CD4-positive, alpha-beta T cell treated with Interleukin-21 for 1 hour (primary cell): ENCODE results near the gene MYL11.

Source experiments
- DNase-seq: peaks from one replicate; pipeline ENCODE4 v3.0.0-alpha.2; 2020

MYL11 gene

DNA sequence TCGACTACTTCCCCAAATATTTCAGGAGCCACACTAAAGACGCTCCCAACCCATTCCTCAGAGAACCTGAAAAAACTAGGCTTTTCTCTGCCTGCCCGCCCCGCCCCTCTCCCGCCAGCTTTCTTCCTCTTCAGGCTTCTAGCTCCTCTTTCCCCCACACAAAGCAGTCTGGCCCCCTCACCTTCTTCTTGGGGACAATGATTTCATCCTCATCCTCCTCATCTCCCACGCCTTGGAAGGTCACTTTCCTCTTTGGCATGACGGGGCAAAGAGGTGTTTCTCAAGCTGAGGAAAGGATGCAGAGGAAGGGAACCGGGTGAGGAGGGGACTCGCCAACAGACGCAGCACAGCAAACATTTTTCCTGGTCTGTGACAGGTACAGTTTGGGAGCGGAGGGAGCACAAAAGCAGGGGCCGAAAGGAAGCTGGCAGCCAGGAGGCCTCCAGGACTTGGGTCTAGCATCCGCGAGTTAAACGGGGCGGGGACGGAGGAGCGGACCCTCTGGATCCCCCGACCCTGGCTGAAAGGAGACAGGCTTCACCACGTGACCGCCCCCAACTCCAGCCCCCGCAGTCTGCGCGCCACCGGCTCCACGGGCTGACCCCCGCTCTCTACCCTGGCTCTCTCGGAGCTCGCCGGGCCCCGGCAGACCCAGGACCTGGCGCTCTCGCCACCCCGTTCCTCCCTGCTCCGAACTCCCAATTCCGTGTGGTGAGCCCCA lies 20.0 kb upstream of the MYL11 start:
- DNase-seq: no peak

DNA sequence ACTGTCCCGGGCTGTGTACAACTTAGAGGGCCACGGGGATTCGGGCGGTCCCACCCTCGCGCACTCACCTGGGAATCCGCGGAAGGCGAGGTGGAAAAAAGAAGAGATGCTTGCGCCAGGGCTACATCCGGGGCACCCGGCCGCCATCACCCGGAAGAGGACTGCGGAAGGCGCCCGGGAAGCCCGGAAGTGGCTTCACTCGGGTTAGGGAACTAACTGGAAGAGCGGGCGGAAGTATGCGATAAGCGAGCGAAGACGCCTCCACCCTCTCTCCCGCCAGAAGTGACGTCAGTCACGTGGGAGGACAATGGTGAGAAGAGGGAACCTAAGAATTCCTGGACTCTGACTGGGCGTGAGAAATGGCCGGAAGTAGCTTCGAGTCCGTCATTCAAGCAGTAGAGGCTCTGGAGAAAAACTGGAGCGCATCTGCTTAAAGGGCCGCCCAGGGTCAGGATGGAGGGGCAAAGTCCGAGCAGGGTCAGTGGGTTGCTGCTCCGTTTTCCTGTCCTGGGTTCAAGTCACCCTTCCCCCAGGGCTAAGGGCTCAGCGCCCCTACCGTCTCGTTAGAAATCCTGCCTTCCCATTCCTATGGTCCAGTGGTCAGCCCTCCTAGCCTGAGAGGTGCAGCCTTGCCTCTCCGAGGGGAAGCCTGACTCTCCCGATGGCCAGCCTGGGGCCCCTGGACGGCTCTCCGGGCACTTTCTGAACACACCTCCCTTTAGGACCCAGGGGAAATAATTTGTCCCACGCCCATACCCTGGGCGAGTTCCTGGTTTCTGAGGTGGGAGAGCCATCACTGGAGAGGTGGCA lies 19.3 kb upstream of the MYL11 start, which contains the start of gene CD2BP2:
Gene CD2BP2 (minus strand): TSS at position 165 of the 810 bp plus-strand sequence. CDS start 627 bp downstream, outside the sequence.
- DNase-seq: peak; percentile 91

DNA sequence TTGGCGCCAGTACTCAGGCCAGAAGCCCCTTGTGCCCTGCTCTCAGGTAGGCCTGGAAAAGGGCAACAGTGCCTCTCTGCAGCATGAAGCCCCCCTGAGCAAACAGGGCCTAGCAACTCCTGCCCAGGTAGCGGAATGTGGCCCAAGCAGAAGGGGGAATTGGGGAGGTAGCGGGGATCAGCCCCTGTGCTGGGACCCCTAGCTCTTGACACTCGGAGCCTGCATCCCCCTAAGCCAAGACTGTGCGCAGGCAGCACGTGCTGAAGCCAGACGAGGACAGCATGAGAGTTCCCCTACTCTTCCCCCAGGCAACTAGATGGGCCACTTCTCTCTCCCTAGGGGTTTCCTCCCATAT lies 18.7 kb upstream of the MYL11 start:
- DNase-seq: no peak

DNA sequence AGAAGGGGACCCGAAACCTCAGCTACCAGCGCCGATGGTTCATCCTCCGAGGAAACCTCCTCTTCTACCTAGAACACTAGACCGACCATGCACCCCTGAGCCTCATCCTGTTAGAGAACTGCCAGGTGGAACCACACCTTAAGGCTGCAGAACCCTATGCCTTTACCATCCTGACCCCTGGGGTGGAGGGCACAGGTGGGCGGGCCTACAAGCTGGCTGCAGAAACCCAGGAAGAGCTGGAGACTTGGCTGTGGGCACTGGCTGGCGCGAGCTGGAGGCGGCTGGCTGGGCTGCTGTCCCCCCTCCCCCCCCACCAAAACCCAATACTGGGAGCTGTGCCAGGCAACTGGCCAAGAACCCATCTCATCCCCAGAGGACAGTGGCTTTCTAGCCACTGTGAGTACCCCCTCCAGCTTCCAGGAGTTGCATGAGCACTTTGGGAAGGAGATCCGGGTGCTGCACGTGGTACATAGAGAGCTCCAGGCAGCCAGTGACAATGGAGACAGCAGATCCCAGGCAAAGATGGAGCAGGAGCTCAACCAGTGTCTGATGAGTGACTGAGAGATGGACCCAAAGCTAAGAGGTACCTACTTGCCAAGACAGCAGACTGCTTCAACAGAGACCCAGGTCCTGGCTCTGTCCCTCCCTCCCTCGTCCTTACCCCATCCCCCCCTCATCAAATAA lies 18.1 kb upstream of the MYL11 start:
- no peak for DNase-seq

DNA sequence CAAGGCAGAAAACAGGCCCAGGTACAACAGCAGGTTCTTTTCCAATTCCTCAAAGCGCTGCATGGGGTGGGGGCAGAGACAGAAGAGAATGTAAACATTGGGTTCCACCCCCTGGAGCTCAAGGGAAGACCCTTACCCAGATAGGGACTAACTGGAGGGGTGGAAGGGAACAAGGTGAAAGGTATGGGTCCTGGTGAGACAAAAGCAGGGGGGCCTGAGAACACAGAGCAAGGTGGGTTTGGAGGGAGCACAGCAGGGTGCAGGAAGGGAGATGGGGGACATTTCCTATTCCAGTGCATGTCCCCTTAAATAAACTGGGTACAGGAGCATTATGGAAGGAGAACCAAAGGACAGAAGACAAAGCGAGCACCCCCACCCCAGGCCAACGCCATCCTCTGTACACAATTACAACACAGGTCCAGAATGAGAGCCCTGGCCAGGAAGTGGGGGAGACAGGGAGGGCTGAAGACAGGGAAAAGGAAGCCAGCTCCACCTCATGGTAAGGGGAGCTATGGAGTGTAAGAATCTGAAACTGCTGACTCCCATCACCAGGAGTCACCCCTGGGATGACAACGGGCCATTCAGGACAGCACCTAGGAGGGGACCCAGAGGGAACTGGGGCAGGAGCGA lies 17.4 kb upstream of the MYL11 start:
- no peak for DNase-seq

DNA sequence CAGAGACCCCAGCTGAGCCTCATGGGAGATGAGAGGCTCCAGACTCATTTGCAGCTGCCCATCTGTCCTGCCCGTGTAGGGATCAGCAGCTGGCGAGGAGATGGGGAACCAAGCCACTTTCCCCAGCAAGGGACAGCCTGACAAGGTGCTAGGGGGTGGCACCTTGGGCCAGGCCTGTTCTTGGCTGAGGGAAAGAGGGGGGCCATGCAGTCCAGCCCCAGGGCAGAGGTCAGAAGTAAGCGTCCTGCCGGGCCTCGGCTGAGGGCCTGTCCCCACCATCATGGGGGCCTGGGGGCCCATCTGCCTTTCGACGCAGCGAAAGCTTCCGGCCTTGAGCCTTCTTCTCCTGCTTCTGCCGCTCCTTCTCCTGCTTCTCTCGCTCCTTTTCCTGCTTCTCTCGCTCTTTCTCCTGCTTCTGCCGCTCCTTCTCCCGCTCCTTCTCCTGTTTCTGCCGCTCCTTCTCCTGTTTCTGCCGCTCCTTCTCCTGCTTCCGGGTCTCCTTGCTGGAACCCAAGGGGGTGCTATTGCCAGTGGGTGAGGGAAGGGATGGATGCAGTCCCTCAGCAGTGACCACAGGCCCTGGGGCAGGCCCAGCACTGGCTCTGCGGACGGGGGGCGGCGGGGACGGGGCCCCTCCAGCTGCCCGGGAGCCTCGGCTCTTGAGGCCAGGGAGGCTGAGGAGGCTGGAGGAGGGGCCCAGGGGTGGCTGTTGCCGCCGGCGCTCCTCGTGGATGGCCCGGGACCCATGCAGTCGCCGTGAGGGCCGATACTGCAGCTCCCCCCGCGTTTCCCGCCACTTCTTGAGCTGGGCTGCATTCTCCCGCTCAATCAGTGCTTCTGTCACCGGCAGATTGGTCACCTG lies 16.7 kb upstream of the MYL11 start:
- no peak for DNase-seq

DNA sequence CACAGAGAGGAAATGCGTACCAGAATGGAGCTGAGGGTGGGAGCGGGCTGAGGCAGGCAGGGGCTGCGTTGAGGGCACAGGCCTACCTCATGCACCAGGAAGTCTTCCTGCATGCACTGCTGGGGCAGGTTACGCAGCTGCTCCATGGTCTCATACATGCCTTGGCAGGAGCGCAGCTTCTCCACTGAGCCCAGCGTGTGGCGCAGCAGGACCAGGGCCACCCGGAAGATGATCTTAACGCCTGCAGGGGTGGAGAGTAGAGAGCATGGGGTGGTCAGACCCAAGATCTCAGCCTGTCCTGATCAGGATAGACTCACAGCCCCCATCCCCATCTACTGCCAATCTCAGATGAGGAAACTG lies 16.0 kb upstream of the MYL11 start:
- DNase-seq: no peak

DNA sequence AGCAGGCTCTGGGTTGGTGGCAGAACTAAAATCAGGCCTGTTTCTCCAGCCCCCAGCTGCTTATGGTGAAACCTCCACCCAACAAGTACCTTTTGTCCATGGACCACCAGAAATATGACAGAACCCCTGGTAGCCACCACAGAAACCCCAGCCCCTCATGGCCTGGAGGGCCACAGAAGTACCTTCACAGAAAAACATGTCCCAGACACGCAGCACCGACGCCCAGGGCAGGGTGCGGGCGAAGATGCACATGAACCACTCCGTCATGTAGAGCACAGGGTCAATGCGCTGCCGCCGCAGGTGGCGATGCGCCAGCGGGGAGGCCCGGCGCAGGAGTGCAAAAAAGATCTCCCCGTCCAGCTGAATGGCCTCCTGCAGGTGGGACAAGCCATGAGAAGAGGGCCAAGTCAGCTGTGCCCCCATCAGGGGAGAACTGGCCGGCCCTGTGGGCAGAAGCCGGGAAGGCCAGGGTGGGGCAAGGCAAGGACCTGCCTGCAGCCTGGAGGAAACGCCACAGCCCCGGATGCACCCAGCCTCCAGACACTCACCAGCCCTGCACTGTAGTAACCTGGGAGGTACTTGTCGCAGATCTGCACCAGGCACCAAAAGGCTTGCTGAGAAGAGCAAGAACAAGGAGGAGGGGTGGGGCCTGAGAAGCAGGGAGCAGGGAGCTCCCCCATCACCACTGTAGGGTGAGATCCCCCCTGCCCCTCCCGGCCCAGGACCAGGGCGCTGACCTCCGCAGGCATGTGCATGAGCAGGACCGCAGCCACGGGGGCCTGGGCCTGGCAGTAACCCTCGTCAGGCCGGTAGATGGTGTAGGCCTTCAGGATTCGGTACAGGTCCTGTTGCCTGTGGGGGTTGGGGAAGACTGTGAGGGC lies 15.4 kb upstream of the MYL11 start:
- DNase-seq: no peak

DNA sequence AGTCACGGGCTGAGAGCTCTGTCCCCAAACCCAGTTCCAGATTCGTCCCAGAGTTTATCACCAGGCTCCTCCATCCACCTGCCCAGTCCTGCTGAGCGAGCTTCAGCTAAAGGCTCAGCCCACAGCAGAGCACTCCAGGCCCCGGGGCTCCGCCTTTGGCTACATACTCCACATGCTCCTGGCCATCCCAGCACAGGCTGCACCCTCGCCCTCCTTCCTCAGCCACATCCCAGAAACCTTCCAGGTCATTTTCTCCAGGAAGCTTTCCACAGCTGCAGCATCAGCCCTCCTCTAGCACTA lies 14.8 kb upstream of the MYL11 start:
- no peak for DNase-seq

DNA sequence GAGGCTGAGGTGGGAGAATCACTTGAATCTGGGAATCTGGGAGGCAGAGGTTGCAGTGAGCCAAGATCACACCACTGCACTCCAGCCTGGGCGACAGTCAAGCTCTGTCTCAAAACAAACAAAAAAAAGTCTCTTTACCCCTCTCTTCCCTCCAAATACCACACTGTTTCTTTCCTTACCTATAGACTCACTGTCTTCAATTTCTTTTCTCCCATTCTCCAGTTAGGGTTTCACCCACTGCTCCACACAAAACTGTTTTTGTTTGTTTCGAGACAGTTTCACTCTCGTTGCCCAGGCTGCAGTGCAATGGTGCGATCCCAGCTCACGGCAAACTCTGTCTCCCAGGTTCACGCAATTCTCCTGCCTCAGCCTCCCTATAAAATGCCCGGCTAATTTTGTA lies 13.4 kb upstream of the MYL11 start:
- DNase-seq: no peak

DNA sequence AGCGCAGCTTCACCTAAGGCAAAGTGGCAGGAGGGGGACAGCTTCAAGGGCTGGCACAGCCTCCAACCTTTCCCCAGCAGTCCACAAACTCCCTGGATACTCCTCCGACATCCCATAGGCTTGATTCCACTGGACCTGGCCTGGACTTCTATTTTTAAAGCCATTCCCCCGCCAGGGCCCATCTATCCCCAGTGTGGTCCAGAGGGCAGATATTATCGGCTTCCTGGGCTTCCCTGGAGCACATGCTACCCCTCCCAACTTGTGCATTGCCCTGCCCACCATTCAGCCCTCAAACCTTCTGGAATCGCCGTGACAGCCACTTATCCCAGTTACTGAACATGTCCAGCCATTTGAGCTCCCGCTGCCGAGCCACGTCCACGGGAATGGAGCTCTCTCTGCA lies 9.4 kb upstream of the MYL11 start:
- no peak for DNase-seq

DNA sequence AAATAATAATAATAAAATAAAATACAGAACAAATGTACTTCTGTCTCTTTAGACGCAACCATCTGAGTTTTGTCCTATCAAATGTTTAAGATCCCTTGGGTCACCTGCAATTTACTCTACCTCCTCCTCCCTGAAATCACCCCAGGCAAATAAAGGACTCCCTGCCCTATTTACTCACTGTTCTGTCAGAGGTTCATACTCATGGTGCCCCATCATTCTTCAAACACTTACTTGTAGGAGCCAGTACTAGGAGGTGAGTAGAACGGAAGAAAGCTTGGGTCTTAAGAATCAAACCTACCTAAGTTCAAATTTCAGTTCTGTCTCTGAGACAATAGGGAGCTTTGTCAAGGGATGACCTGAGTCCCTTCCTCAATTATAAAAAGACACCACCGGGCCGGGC lies 8.1 kb upstream of the MYL11 start:
- no peak for DNase-seq

DNA sequence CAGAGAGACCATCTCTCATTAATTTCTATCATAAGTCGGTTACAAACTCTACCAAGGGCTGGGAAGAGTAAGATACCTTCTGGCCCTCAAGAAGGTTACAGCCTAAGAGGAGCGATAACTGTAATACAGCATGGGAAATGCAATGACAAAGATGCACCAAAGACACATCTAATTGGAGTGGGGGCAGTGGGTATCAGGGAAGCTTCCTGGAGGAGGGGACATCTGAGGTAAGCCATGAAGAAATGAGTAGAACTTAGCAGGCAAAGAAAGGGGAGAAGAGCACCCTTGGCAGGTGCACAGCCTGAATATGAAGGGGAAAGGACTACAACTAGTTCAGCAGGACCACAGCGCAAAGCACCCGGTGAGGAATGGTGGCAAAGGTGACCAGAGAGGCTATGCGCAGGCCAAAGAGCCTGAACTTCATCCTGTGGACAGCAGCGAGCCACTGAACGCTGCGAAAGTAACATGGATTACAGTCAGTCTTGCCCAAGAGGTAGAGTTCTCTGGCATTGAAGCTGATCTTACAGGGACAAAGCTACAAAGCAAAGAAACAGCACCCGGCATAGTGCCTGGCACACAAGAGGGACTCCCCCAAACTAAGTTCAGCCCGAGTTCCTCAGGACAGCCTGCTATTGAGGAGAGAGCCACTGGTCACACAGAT lies 7.1 kb upstream of the MYL11 start:
- no peak for DNase-seq

DNA sequence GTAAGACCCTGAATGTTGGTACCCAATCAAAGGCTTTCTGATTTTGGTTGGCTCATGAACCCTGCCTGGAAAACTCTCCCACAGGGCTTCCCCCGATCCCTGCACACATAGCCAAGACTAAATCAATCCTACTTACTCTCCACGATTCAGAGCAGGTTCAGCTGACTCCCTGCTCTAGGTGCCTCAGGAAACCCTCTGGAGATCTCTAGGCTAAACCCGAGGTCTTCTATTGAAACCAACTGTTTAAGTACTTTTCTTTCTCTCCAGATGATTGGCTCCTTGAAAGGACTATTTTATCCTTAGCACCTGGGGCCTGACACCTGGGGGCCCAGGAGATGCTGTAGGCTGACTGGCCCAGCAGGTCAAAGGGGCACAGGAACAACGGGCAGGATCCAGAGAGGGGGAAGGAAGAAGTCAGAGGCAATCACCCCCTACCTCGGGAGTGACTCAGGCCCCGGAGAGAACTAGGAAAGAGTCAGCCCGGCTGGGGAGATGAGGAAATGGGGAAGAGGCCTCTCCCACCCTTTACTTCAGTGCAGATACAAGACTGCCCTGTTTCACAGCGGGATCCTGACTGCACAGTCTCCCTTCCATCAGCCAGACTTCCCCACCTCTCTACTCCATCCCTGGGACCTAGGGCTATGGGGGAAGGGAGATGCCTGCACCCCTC lies 6.3 kb upstream of the MYL11 start:
- no peak for DNase-seq

DNA sequence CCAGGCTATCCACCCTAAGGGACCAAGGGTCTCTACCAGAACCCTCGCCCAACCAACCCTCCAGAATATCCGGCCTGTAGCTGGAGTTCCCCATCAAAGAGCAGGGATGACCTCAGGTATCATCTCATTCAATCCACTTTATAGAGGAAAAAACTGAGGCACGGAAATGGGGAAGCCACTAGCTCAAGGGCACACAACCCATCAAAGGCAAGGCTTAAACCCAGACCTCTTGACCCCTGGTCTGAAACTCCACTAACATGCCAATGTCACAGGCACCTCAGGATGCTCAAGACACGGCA lies 5.9 kb upstream of the MYL11 start:
- DNase-seq: no peak

DNA sequence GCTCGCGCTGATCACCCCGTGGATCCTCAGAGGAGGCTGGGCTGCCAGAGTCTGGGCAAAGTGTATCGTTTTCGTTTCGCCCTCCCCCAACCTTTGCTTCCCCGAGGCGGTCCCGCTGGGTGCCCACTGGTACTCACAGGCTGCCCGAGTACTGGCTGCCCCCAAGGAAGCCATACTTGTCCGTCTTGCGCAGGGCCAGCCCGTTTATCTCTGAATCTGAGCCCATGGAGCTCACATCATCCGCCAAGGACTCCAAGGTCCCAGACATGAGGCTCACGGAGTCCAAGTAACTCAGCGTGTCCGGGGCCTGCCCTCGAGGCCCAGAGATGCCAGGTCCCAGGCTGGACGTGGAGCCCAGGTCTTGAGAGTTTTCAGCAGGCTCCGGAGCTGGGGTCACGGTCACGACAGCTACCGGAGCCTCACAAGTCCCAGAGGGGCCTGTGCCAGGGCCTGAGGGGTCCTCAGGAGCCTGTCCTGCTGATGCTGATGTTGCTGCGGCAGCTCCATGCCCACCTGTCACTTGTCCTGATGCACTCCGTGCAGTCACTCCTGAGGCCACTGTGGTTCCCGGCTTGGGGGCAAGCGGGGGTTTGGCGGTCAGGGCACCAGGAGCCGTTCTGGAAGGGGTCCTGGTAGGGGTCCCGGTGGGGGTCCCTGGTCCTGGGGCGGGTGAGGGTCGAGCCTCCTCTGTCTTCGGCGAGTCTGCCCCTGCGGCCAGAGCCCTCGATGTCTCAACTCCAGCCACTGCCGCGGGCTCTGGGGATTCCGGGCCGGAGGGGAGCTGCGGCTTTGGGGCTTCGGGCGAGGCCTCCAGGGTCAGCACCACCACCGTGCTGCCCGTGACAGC lies 5.3 kb upstream of the MYL11 start:
- DNase-seq: no peak

DNA sequence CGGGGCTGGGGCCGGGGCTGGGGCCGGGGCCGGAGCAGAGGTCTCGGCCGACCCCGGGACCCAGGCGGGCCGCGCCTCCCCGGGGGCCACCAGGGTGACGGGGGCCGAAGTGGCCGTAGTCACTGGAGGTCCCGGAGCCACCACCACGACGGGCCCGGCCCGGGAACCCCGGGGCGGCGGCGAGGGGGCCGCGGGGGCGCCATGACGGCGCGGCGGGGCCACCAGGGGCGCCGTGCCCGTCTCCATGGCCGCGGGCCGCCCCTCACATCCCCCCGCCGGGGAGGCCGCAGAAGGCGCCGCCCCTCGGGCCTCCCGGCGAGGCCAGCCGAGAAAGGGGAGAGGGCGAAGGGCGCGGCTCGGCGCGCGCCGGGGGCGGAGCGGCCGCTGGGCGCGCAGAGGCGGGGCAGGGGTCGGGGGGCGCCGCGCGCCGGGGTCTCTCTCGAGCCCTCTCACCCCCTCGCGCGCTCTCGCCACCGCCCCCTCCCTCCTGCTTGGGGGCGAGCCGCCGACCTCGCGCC lies 4.6 kb upstream of the MYL11 start:
- DNase-seq: no peak

DNA sequence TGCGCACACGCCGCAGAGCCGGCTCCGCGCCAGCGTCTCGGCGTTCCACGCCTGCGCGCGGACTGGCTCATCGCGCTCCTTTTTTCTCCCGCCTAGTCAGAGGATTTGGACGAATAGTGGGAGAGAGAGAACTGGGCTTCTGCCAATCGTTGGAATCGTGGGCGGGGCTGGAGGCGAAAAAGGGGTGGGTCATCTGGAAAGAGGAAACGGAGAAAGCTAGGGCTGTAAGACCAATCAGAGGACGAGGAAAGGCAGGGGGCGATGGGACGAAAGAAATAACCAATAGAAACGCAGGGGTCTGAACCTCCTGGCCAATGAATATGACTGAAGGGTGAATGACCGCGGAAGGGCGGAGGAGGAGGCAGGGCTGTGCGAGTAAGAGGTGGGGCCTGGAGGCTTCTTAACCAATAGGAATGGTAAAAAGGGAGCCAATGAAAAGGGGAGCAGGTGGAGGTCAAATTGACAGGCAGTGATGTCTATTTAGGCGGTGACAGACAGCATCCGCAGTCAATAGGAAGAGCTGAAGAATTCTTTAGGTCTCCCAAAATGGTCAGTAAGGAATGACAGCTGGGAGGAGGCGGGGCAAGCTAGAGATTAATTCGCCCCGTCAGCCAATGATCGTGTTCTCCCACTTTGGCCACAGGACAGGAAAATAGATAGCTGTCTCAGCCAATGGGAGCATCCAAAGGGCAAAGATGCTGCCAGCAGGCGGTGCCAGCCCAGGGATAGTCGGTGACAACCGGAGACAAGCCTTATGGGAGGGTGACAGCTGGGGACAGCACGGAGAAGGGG lies 4.0 kb upstream of the MYL11 start, which contains the start of gene TBC1D10B:
Gene TBC1D10B (minus strand): TSS at position 39 of the 792 bp plus-strand sequence. CDS start 311 bp downstream, outside the sequence.
- DNase-seq: peak; percentile 100
